ENCODE results near the gene ATP7B. TPM values are rescaled to one million over a fixed set of nuclear protein-coding genes. Genes with fewer than 3 reads are reported as not detected.
"Not testable (repeated sequence)": the region's sequence is repeated elsewhere in the genome, so short reads cannot be mapped to it uniquely, and the experiment has no call there.

The ATP7B gene
- total RNA-seq, 1 donor from 2014 or later = 12.3 TPM

DNA sequence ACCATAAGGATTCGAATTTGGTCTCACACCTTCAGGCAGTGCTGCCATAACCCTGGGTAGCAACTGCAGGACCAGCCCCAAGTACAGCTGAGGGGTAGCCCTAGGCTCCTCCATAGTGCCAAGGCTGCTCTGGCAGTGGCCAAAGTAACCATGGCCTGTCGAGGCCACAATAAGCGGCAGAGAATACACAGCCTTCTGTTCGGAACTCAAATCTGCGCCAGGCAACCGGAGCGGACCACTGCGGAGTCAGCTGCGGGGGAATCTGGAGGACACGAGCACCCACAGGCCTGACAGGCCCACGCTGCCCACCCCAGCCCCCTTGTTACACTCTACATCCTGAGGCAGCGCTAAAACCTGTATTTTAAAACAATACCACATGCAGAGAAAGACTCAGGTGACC is 100.7 kb downstream of the ATP7B start:
- Histone ChIP-seq H3K4me3 (ENCODE audit: insufficient read depth, low read depth, low read length) (no peak overlapping the region), H3K27me3 (ENCODE audit: insufficient read depth, low read length) (peaks cover 4% of the 10 kb centered on the region)
- FAIRE-seq = no peak

GRCh38 chr13:51909265-51909664 is 102.0 kb downstream of the ATP7B start:
- not testable (repeated sequence) for H3K4me2 ChIP-seq (ENCODE audit: low read length); H2AFZ ChIP-seq (ENCODE audit: low read depth, low read length); H3K27ac Mint-ChIP-seq (ENCODE audit: unreplicated experiment); H3K9me3 ChIP-seq (ENCODE audit: insufficient read depth, low read depth, low read length); H3K4me1 ChIP-seq (ENCODE audit: insufficient read depth, low read length); H3K27me3 ChIP-seq (ENCODE audit: insufficient read depth, low read length); H3K36me3 ChIP-seq (ENCODE audit: insufficient read depth, low read length); H3K4me3 ChIP-seq (ENCODE audit: insufficient read depth, low read depth, low read length); H3K27ac ChIP-seq (ENCODE audit: low read depth, low read length); H3K36me3 Mint-ChIP-seq (ENCODE audit: low read depth, unreplicated experiment); H4K20me1 ChIP-seq (ENCODE audit: insufficient read depth, low read length); H3K9ac ChIP-seq (ENCODE audit: low read length); H3K9me3 Mint-ChIP-seq (ENCODE audit: unreplicated experiment); DNase-seq (ENCODE audit: low read depth); H3K79me2 ChIP-seq (ENCODE audit: insufficient read depth, low read length); FAIRE-seq; H3K4me3 Mint-ChIP-seq (ENCODE audit: unreplicated experiment); H3K4me1 Mint-ChIP-seq (ENCODE audit: low read depth, unreplicated experiment)
- H3K27me3 Mint-ChIP-seq (ENCODE audit: low read depth, unreplicated experiment) = peaks cover 16% of the 10 kb centered on the region

More for the DNA sequence above, 100.7 kb downstream of the ATP7B start:
- Histone ChIP-seq H3K27ac (ENCODE audit: low read depth, low read length) (no peak overlapping the region), H3K4me2 (ENCODE audit: low read length) (no peak overlapping the region), H3K4me1 (ENCODE audit: insufficient read depth, low read length) (no peaks in the 10 kb centered on the region), H3K79me2 (ENCODE audit: insufficient read depth, low read length) (no peaks in the 10 kb centered on the region), H2AFZ (ENCODE audit: low read depth, low read length) (no peak overlapping the region), H4K20me1 (ENCODE audit: insufficient read depth, low read length) (no peaks in the 10 kb centered on the region), H3K36me3 (ENCODE audit: insufficient read depth, low read length) (no peaks in the 10 kb centered on the region), H3K9me3 (ENCODE audit: insufficient read depth, low read depth, low read length) (no peaks in the 10 kb centered on the region), H3K9ac (ENCODE audit: low read length) (no peak overlapping the region)
- peaks cover 4% of the 10 kb centered on the region for H3K9me3 Mint-ChIP-seq (ENCODE audit: unreplicated experiment)
- H3K4me1 Mint-ChIP-seq (ENCODE audit: low read depth, unreplicated experiment) = no peaks in the 10 kb centered on the region
- no peak overlapping the region for H3K4me3 Mint-ChIP-seq (ENCODE audit: unreplicated experiment)
- no peak overlapping the region for H3K27ac Mint-ChIP-seq (ENCODE audit: unreplicated experiment)
- H3K27me3 Mint-ChIP-seq (ENCODE audit: low read depth, unreplicated experiment) = peaks cover 11% of the 10 kb centered on the region
- no peaks in the 10 kb centered on the region for H3K36me3 Mint-ChIP-seq (ENCODE audit: low read depth, unreplicated experiment)
- no peak for DNase-seq (ENCODE audit: low read depth)
- TF ChIP-seq, protein P1, sequence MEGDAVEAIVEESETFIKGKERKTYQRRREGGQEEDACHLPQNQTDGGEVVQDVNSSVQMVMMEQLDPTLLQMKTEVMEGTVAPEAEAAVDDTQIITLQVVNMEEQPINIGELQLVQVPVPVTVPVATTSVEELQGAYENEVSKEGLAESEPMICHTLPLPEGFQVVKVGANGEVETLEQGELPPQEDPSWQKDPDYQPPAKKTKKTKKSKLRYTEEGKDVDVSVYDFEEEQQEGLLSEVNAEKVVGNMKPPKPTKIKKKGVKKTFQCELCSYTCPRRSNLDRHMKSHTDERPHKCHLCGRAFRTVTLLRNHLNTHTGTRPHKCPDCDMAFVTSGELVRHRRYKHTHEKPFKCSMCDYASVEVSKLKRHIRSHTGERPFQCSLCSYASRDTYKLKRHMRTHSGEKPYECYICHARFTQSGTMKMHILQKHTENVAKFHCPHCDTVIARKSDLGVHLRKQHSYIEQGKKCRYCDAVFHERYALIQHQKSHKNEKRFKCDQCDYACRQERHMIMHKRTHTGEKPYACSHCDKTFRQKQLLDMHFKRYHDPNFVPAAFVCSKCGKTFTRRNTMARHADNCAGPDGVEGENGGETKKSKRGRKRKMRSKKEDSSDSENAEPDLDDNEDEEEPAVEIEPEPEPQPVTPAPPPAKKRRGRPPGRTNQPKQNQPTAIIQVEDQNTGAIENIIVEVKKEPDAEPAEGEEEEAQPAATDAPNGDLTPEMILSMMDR (IDR thresholded peaks at IDR 0.05; ENCODE audit: insufficient read depth, low read depth, low read length) = no peak
- TF ChIP-seq EZH2 (IDR thresholded peaks at IDR 0.05; ENCODE audit: insufficient read depth, low read length) = no peak

DNA sequence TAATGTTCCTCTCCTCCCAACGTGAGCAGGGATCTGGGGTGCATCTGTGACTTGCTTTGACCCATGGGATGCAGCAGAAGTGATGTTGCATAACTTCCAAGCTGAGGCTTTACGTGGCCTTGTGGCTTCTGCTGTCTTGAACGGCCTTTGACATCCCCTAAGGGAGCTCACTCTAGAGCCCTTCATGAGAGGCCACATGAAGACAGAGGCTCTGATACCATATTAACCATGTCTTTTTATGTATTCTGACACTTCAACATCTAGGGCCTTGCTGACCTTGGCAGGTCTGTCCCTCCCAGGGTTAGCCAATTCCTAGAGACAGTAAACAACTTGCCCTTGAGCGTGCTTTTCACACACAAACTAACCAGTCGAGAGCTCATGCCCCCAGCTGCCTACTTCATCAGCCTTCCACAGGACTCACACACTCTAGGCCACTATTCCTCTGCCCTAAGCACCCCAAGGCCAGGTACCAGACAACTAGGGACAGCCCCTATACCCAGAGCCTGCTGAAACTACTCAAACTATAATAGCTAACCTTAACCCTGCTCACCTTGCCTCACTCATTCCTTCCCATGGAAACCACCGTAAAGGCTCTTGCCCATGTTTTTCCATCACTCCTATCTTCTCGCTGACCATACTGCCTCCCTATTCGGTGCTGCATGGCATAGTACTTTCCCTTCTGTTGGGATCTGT is 104.1 kb downstream of the ATP7B start:
- Mint-ChIP-seq H3K4me3 (ENCODE audit: unreplicated experiment) (no peak overlapping the region), H3K4me1 (ENCODE audit: low read depth, unreplicated experiment) (no peaks in the 10 kb centered on the region), H3K9me3 (ENCODE audit: unreplicated experiment) (peaks cover 2% of the 10 kb centered on the region), H3K27ac (ENCODE audit: unreplicated experiment) (no peak overlapping the region), H3K36me3 (ENCODE audit: low read depth, unreplicated experiment) (no peaks in the 10 kb centered on the region), H3K27me3 (ENCODE audit: low read depth, unreplicated experiment) (peaks cover 16% of the 10 kb centered on the region)
- Histone ChIP-seq H3K27ac (ENCODE audit: low read depth, low read length) (no peak overlapping the region), H4K20me1 (ENCODE audit: insufficient read depth, low read length) (no peaks in the 10 kb centered on the region), H3K36me3 (ENCODE audit: insufficient read depth, low read length) (no peaks in the 10 kb centered on the region), H2AFZ (ENCODE audit: low read depth, low read length) (no peak overlapping the region), H3K27me3 (ENCODE audit: insufficient read depth, low read length) (peaks cover 4% of the 10 kb centered on the region), H3K79me2 (ENCODE audit: insufficient read depth, low read length) (no peaks in the 10 kb centered on the region), H3K4me3 (ENCODE audit: insufficient read depth, low read depth, low read length) (no peak overlapping the region), H3K4me2 (ENCODE audit: low read length) (no peak overlapping the region), H3K9ac (ENCODE audit: low read length) (no peak overlapping the region), H3K4me1 (ENCODE audit: insufficient read depth, low read length) (no peaks in the 10 kb centered on the region), H3K9me3 (ENCODE audit: insufficient read depth, low read depth, low read length) (no peaks in the 10 kb centered on the region)
- DNase-seq (ENCODE audit: low read depth) = no peak
- FAIRE-seq = no peak
- no peak for TF ChIP-seq EZH2 (IDR thresholded peaks at IDR 0.05; ENCODE audit: insufficient read depth, low read length)
- TF ChIP-seq, protein P1 (IDR thresholded peaks at IDR 0.05; ENCODE audit: insufficient read depth, low read depth, low read length) = no peak

All from astrocyte (in vitro differentiated cells and primary cell).